Measurements from ENCODE around the gene ATP11C. TPM values are rescaled to one million over a fixed set of nuclear protein-coding genes. Genes with fewer than 3 reads are reported as not detected.

ATP11C gene
- total RNA-seq, 4 donors from 2014 or later, result 6.4 to 26.0 (median 15.4) TPM

GRCh38 chrX:139720979-139721378 is 211.9 kb downstream of the ATP11C start:
- no peak for DNase-seq
- intact Hi-C loops (cut with DNase I; ENCODE audit: low total_unique reads), result no loop called here
- in situ Hi-C loops (cut with MboI; ENCODE audit: low pct_ligation_motif_present in 1 of 4, low pct_unique_long_range_greater_than_20kb in 1 of 4, low sequenced_read_pairs in 3 of 4), result no loop called here
- H3K9me3 ChIP-seq, result no peaks in the 10 kb centered on the region
- no peak overlapping the region for H3K27ac ChIP-seq
- H3K4me3 ChIP-seq, result no peak overlapping the region
- H3K4me1 ChIP-seq, result no peaks in the 10 kb centered on the region
- H3K36me3 ChIP-seq, result no peaks in the 10 kb centered on the region
- TF ChIP-seq POLR2A (IDR thresholded peaks at IDR 0.05) (no peak), EP300 (IDR thresholded peaks at IDR 0.05; ENCODE audit: low read depth) (no peak), CTCF (IDR thresholded peaks at IDR 0.05) (no peak), POLR2AphosphoS5 (IDR thresholded peaks at IDR 0.05) (no peak)
- H3K27me3 ChIP-seq, result no peaks in the 10 kb centered on the region
- 84 to 90% methylated on average over 2 to 6 of the region's 6 CpGs for WGBS, 2 donors (ENCODE audit: low coverage in 1 of 2)

- Histone ChIP-seq H3K36me3 (no peaks in the 10 kb centered on the region), H3K9me3 (no peaks in the 10 kb centered on the region), H3K27ac (no peak overlapping the region), H3K4me3 (no peak overlapping the region), H3K27me3 (no peaks in the 10 kb centered on the region), H3K4me1 (no peaks in the 10 kb centered on the region)
- intact Hi-C loops (cut with DNase I; ENCODE audit: low total_unique reads), result no loop called here
- 71% methylated on average over 5 of the region's 5 CpGs; no CpG with 5 or more reads in 1 of the 2 donors for WGBS, 2 donors (ENCODE audit: low coverage in 1 of 2)
- in situ Hi-C loops (cut with MboI; ENCODE audit: low pct_ligation_motif_present in 1 of 4, low pct_unique_long_range_greater_than_20kb in 1 of 4, low sequenced_read_pairs in 3 of 4), result no loop called here
- TF ChIP-seq CTCF (IDR thresholded peaks at IDR 0.05), result no peak
- no peak for TF ChIP-seq POLR2AphosphoS5 (IDR thresholded peaks at IDR 0.05)
- TF ChIP-seq POLR2A (IDR thresholded peaks at IDR 0.05), result no peak
- TF ChIP-seq EP300 (IDR thresholded peaks at IDR 0.05; ENCODE audit: low read depth), result no peak
- DNase-seq, result no peak
Measured at GRCh38 chrX:139720136-139720535, 212.7 kb downstream of the ATP11C start.

GRCh38 chrX:139708067-139708466 is 224.8 kb downstream of the ATP11C start, which contains the start of gene MCF2:
Gene MCF2 (minus strand): TSS chrX:139708167. CDS start chrX:139651744, 56,423 bp downstream.
- in situ Hi-C loops (cut with MboI; ENCODE audit: low pct_ligation_motif_present in 1 of 4, low pct_unique_long_range_greater_than_20kb in 1 of 4, low sequenced_read_pairs in 3 of 4), result no loop called here

GRCh38 chrX:139702658-139703057 is 230.2 kb downstream of the ATP11C start:
- Histone ChIP-seq H3K27me3 (no peaks in the 10 kb centered on the region), H3K36me3 (no peaks in the 10 kb centered on the region), H3K4me3 (no peak overlapping the region), H3K9me3 (no peaks in the 10 kb centered on the region), H3K4me1 (no peaks in the 10 kb centered on the region), H3K27ac (no peak overlapping the region)
- TF ChIP-seq POLR2AphosphoS5 (IDR thresholded peaks at IDR 0.05) (no peak), POLR2A (IDR thresholded peaks at IDR 0.05) (no peak), CTCF (IDR thresholded peaks at IDR 0.05) (no peak), EP300 (IDR thresholded peaks at IDR 0.05; ENCODE audit: low read depth) (no peak)
- in situ Hi-C loops (cut with MboI; ENCODE audit: low pct_ligation_motif_present in 1 of 4, low pct_unique_long_range_greater_than_20kb in 1 of 4, low sequenced_read_pairs in 3 of 4) (no loop called here), intact Hi-C loops (cut with DNase I; ENCODE audit: low total_unique reads) (no loop called here)
- no peak for DNase-seq
- WGBS, 2 donors (ENCODE audit: low coverage in 1 of 2), result 87% methylated on average over 3 of the region's 3 CpGs; no CpG with 5 or more reads in 1 of the 2 donors

More at GRCh38 chrX:139708067-139708466, 224.8 kb downstream of the ATP11C start, which contains the start of gene MCF2:
- no peaks in the 10 kb centered on the region for H3K9me3 ChIP-seq
- H3K27ac ChIP-seq, result no peak within 1 kb of the TSS
- no peak within 1 kb of the TSS for H3K4me3 ChIP-seq
- WGBS, 2 donors (ENCODE audit: low coverage in 1 of 2), result 82% methylated on average over 4 of the region's 4 CpGs; no CpG with 5 or more reads in 1 of the 2 donors
- no peak for DNase-seq
- H3K36me3 ChIP-seq, result no peaks in the 10 kb centered on the region
- no peak for TF ChIP-seq POLR2AphosphoS5 (IDR thresholded peaks at IDR 0.05)
- TF ChIP-seq EP300 (IDR thresholded peaks at IDR 0.05; ENCODE audit: low read depth), result no peak
- no peak for TF ChIP-seq POLR2A (IDR thresholded peaks at IDR 0.05)
- TF ChIP-seq CTCF (IDR thresholded peaks at IDR 0.05), result no peak
- H3K27me3 ChIP-seq, result no peaks in the 10 kb centered on the region
- intact Hi-C loops (cut with DNase I; ENCODE audit: low total_unique reads), result no loop called here
- no peaks in the 10 kb centered on the region for H3K4me1 ChIP-seq

Measured in transverse colon (tissue), 4 donors.